ENCODE measurements around the gene CCDC106.

DNA sequence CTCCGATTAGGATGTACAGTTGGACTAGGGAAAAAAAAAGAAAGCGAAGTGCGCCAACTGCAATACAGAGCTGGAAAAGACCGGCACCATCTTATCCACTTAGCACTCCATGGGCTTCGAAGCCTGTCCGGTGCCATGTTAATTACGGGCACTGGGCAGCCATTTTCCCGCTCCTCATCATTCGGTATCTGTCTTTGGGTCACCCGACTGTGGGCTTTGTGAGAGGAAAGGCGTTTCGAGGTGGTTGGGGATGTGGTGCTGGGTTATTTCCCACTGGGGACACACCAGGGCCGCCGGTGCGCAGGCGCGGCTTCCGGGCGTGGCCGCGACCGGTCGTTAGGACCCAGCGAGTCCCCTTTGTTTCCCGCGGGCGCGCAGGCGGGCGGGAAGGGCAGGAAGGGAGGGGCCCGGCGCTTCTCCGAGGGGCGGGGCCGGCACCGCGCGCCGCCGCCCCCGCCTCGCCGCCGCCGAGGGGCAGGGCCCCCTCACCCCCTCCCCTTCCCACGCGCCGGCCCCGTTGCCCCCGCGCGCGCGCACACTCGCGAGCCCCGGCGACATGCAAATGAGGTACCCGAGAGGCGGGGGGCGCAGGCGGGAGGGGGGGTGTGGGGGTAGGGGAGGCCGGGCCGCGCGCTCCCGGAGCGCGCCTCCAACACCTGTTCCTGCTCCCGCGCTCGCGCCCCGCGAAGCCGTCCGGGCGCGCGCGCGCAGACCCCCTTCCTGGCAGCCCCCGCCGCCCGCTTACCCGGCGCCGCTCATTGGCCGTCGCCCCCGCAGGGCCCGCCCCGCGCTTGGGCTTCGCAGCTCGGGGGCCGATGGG is 48.0 kb upstream of the CCDC106 start, which contains the start of gene ZNF524:
- TF ChIP-seq ZNF843 (tag by site-specific recombination; IDR thresholded peaks at IDR 0.05), result peak; percentile 51; the same call in 1 of the 2 replicates
- no peak for TF ChIP-seq MYNN (tag by site-specific recombination; IDR thresholded peaks at IDR 0.05; ENCODE audit: borderline replicate concordance)
- TF ChIP-seq YY1 (tag by site-specific recombination; IDR thresholded peaks at IDR 0.05), result peak; percentile 99
- TF ChIP-seq, protein P1, sequence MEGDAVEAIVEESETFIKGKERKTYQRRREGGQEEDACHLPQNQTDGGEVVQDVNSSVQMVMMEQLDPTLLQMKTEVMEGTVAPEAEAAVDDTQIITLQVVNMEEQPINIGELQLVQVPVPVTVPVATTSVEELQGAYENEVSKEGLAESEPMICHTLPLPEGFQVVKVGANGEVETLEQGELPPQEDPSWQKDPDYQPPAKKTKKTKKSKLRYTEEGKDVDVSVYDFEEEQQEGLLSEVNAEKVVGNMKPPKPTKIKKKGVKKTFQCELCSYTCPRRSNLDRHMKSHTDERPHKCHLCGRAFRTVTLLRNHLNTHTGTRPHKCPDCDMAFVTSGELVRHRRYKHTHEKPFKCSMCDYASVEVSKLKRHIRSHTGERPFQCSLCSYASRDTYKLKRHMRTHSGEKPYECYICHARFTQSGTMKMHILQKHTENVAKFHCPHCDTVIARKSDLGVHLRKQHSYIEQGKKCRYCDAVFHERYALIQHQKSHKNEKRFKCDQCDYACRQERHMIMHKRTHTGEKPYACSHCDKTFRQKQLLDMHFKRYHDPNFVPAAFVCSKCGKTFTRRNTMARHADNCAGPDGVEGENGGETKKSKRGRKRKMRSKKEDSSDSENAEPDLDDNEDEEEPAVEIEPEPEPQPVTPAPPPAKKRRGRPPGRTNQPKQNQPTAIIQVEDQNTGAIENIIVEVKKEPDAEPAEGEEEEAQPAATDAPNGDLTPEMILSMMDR (tag by site-specific recombination; IDR thresholded peaks at IDR 0.05), result no peak; the same call in 1 of the 2 replicates
- TF ChIP-seq ZNF146 (tag by site-specific recombination; IDR thresholded peaks at IDR 0.05), result no peak
- no peak for TF ChIP-seq BCL11B (tag by site-specific recombination; IDR thresholded peaks at IDR 0.05; ENCODE audit: low read depth)
- TF ChIP-seq ZNF302 (tag by site-specific recombination; IDR thresholded peaks at IDR 0.05; ENCODE audit: low read depth), result no peak
- TF ChIP-seq, protein P2, sequence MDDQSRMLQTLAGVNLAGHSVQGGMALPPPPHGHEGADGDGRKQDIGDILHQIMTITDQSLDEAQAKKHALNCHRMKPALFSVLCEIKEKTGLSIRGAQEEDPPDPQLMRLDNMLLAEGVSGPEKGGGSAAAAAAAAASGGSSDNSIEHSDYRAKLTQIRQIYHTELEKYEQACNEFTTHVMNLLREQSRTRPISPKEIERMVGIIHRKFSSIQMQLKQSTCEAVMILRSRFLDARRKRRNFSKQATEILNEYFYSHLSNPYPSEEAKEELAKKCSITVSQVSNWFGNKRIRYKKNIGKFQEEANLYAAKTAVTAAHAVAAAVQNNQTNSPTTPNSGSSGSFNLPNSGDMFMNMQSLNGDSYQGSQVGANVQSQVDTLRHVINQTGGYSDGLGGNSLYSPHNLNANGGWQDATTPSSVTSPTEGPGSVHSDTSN (CRISPR knock-in tag; IDR thresholded peaks at IDR 0.05), result peak; percentile 72; the same call in 1 of the 2 replicates
- TF ChIP-seq ZBTB1 (tag by site-specific recombination; IDR thresholded peaks at IDR 0.05), result no peak
- TF ChIP-seq ZNF610 (tag by site-specific recombination; IDR thresholded peaks at IDR 0.05; ENCODE audit: borderline replicate concordance), result peak; percentile 87
- 0 out of 2 replicates have a peak, but pooled peaks have one; percentile 53 for TF ChIP-seq ZNF169 (tag by site-specific recombination; IDR thresholded peaks at IDR 0.05)
